Activated naive CD4-positive, alpha-beta T cell treated with anti-CD3 and anti-CD28 coated beads for 36 hours (primary cell): ENCODE data around the gene CYP27A1. TPM values are rescaled to one million over a fixed set of nuclear protein-coding genes. Genes with fewer than 3 reads are reported as not detected.
"Not testable (repeated sequence)": the region's sequence is repeated elsewhere in the genome, so short reads cannot be mapped to it uniquely, and the experiment has no call there.

Experiments used
- CTCF ChIA-PET: fragments of 350-600 bp; sonication (Branson Sonifier 250); formaldehyde crosslinking; loops from one replicate; lab custom pipeline; 2021; ENCODE audit warnings: antibody characterized with exemption; lab: Charles Lee
- DNase-seq: peaks from one replicate; pipeline ENCODE4 v3.0.0-alpha.2; 2020
- H3K27ac Mint-ChIP-seq: one replicate; pipeline ENCODE4 v1.8.0; 2021; ENCODE audit warnings: mild to moderate bottlenecking, mixed read lengths
- H3K27me3 Mint-ChIP-seq: one replicate; pipeline ENCODE4 v1.8.0; 2021; ENCODE audit warnings: low read depth, mixed read lengths
- H3K36me3 Mint-ChIP-seq: one replicate; pipeline ENCODE4 v1.8.0; 2021; ENCODE audit warnings: low read depth, mixed read lengths
- H3K4me1 Mint-ChIP-seq: one replicate; pipeline ENCODE4 v1.8.0; 2021; ENCODE audit warnings: low read depth, mixed read lengths
- H3K4me3 Mint-ChIP-seq: one replicate; pipeline ENCODE4 v1.8.0; 2021; ENCODE audit warnings: mild to moderate bottlenecking, moderate library complexity, mixed read lengths
- H3K9me3 Mint-ChIP-seq: one replicate; pipeline ENCODE4 v1.8.0; 2021; ENCODE audit warnings: mixed read lengths
- intact Hi-C: fragments of 100-400 bp; cut with micrococcal nuclease; formaldehyde crosslinking; loops from one replicate; pipeline ENCODE4 v1.15.1; 2023
- total RNA-seq, 2 experiments: library from RNA; stranded (reverse); gene quantifications; one replicate each; pipeline ENCODE4 v1.2.3, GENCODE V29; 2021

Gene CYP27A1
- total RNA-seq, 2 experiments from 2014 or later: not detected

GRCh38 chr2:218746960-218747359 lies 35.0 kb upstream of the CYP27A1 start:
- Mint-ChIP-seq H3K27ac (no peak overlapping the region), H3K36me3 (peaks cover 40% of the 10 kb centered on the region), H3K27me3 (no peaks in the 10 kb centered on the region), H3K4me1 (peaks cover 20% of the 10 kb centered on the region), H3K9me3 (no peaks in the 10 kb centered on the region), H3K4me3 (no peak overlapping the region)
- DNase-seq: no peak
- intact Hi-C loops: no loop called here
- CTCF ChIA-PET: interaction anchor here (0.8 to 1.5 kb wide), 2 partner anchors 18 to 37 kb away, joined by 3 read pairs; no protein-coding TSS in a partner anchor

- no peak overlapping the region for H3K4me3 Mint-ChIP-seq
- H3K27ac Mint-ChIP-seq: no peak overlapping the region
- DNase-seq: no peak
- no peaks in the 10 kb centered on the region for H3K27me3 Mint-ChIP-seq
- H3K4me1 Mint-ChIP-seq: peaks cover 13% of the 10 kb centered on the region
- CTCF ChIA-PET: interaction anchor here (0.6 to 0.8 kb wide), 2 partner anchors 18 to 281 kb away, joined by 3 to 6 read pairs; no protein-coding TSS in a partner anchor
- intact Hi-C loops: no loop called here
- no peaks in the 10 kb centered on the region for H3K9me3 Mint-ChIP-seq
- H3K36me3 Mint-ChIP-seq: peaks cover 49% of the 10 kb centered on the region
Observed at GRCh38 chr2:218748741-218749441, 33.1 kb upstream of the CYP27A1 start.

GRCh38 chr2:218754201-218754600 lies 27.7 kb upstream of the CYP27A1 start:
- no peaks in the 10 kb centered on the region for H3K9me3 Mint-ChIP-seq

GRCh38 chr2:218754781-218755180 lies 27.2 kb upstream of the CYP27A1 start:
- Mint-ChIP-seq H3K36me3 (peaks cover 29% of the 10 kb centered on the region), H3K4me3 (no peak overlapping the region), H3K4me1 (no peaks in the 10 kb centered on the region), H3K27ac (no peak overlapping the region), H3K9me3 (no peaks in the 10 kb centered on the region), H3K27me3 (no peaks in the 10 kb centered on the region)
- intact Hi-C loops: no loop called here
- DNase-seq: no peak
- CTCF ChIA-PET: interaction anchor here (0.5 kb wide), 1 partner anchor 10 kb away, joined by 3 read pairs; no protein-coding TSS in a partner anchor

More at GRCh38 chr2:218754201-218754600, 27.7 kb upstream of the CYP27A1 start:
- no peak overlapping the region for H3K27ac Mint-ChIP-seq
- no peak for DNase-seq
- H3K27me3 Mint-ChIP-seq: no peaks in the 10 kb centered on the region
- CTCF ChIA-PET: no interaction called here
- peaks cover 30% of the 10 kb centered on the region for H3K36me3 Mint-ChIP-seq
- H3K4me3 Mint-ChIP-seq: no peak overlapping the region
- no peaks in the 10 kb centered on the region for H3K4me1 Mint-ChIP-seq
- intact Hi-C loops: no loop called here

- Mint-ChIP-seq H3K4me1 (no peaks in the 10 kb centered on the region), H3K27ac (no peak overlapping the region)
- DNase-seq: no peak
Observed at GRCh38 chr2:218755198-218755566, 26.8 kb upstream of the CYP27A1 start.

GRCh38 chr2:218755567-218756404 lies 26.2 kb upstream of the CYP27A1 start:
- CTCF ChIA-PET: interaction anchor here (0.5 to 0.6 kb wide), 2 partner anchors 9 to 29 kb away, joined by 3 read pairs; no protein-coding TSS in a partner anchor
- intact Hi-C loops: no loop called here
- Mint-ChIP-seq H3K4me3 (no peak overlapping the region), H3K4me1 (no peaks in the 10 kb centered on the region), H3K27ac (no peak overlapping the region), H3K27me3 (no peaks in the 10 kb centered on the region), H3K36me3 (peaks cover 26% of the 10 kb centered on the region), H3K9me3 (no peaks in the 10 kb centered on the region)
- no peak for DNase-seq

More at GRCh38 chr2:218755198-218755566, 26.8 kb upstream of the CYP27A1 start:
- H3K27me3 Mint-ChIP-seq: no peaks in the 10 kb centered on the region
- intact Hi-C loops: no loop called here
- CTCF ChIA-PET: interaction anchor here (0.5 kb wide), 1 partner anchor 9 kb away, joined by 3 read pairs; no protein-coding TSS in a partner anchor
- H3K4me3 Mint-ChIP-seq: no peak overlapping the region
- peaks cover 29% of the 10 kb centered on the region for H3K36me3 Mint-ChIP-seq
- H3K9me3 Mint-ChIP-seq: no peaks in the 10 kb centered on the region

GRCh38 chr2:218756599-218757377 lies 25.2 kb upstream of the CYP27A1 start:
- no peaks in the 10 kb centered on the region for H3K27me3 Mint-ChIP-seq
- intact Hi-C loops: no loop called here
- CTCF ChIA-PET: interaction anchor here (1.4 kb wide), 1 partner anchor 47 kb away, joined by 5 read pairs; the partner anchor contains the start of gene TTLL4
- H3K36me3 Mint-ChIP-seq: peaks cover 23% of the 10 kb centered on the region
- no peaks in the 10 kb centered on the region for H3K9me3 Mint-ChIP-seq
- no peak for DNase-seq
- no peak overlapping the region for H3K27ac Mint-ChIP-seq
- H3K4me3 Mint-ChIP-seq: no peak overlapping the region
- H3K4me1 Mint-ChIP-seq: no peaks in the 10 kb centered on the region

GRCh38 chr2:218761795-218762194 lies 20.2 kb upstream of the CYP27A1 start:
- CTCF ChIA-PET: no interaction called here
- H3K27me3 Mint-ChIP-seq: no peaks in the 10 kb centered on the region
- no peaks in the 10 kb centered on the region for H3K9me3 Mint-ChIP-seq
- no peak overlapping the region for H3K4me3 Mint-ChIP-seq
- no peaks in the 10 kb centered on the region for H3K4me1 Mint-ChIP-seq
- no peak for DNase-seq
- no peaks in the 10 kb centered on the region for H3K36me3 Mint-ChIP-seq
- intact Hi-C loops: no loop called here
- no peak overlapping the region for H3K27ac Mint-ChIP-seq

- H3K27ac Mint-ChIP-seq, DNase-seq, H3K27me3 Mint-ChIP-seq, H3K9me3 Mint-ChIP-seq, H3K4me1 Mint-ChIP-seq, H3K4me3 Mint-ChIP-seq, intact Hi-C loops: not testable (repeated sequence)
- CTCF ChIA-PET: interaction anchor here (0.7 to 0.8 kb wide), 2 partner anchors 10 to 34 kb away, joined by 3 to 4 read pairs; partner anchors contain the start of gene CYP27A1
- H3K36me3 Mint-ChIP-seq: peaks cover 18% of the 10 kb centered on the region
Observed at GRCh38 chr2:218772759-218773158, 9.2 kb upstream of the CYP27A1 start.

- peaks cover 12% of the 10 kb centered on the region for H3K9me3 Mint-ChIP-seq
- intact Hi-C loops: no loop called here
- DNase-seq: no peak
- CTCF ChIA-PET: interaction anchor here (0.7 kb wide), 1 partner anchor 11 kb away, joined by 4 read pairs; no protein-coding TSS in a partner anchor
- no peaks in the 10 kb centered on the region for H3K27me3 Mint-ChIP-seq
- no peak overlapping the region for H3K27ac Mint-ChIP-seq
- H3K36me3 Mint-ChIP-seq: peaks cover 20% of the 10 kb centered on the region
- H3K4me1 Mint-ChIP-seq: no peaks in the 10 kb centered on the region
- no peak overlapping the region for H3K4me3 Mint-ChIP-seq
Observed at GRCh38 chr2:218773881-218774280, 8.1 kb upstream of the CYP27A1 start.

GRCh38 chr2:218776488-218776887 lies 5.5 kb upstream of the CYP27A1 start:
- H3K27me3 Mint-ChIP-seq: peaks cover 16% of the 10 kb centered on the region
- peaks cover 12% of the 10 kb centered on the region for H3K9me3 Mint-ChIP-seq
- H3K36me3 Mint-ChIP-seq: peaks cover 17% of the 10 kb centered on the region
- peaks cover 2% of the 10 kb centered on the region for H3K4me1 Mint-ChIP-seq
- H3K27ac Mint-ChIP-seq: no peak overlapping the region
- CTCF ChIA-PET: interaction anchor here (1.0 to 1.3 kb wide), 3 partner anchors 12 to 89 kb away, joined by 3 read pairs; no protein-coding TSS in a partner anchor
- DNase-seq: no peak
- H3K4me3 Mint-ChIP-seq: no peak overlapping the region
- intact Hi-C loops: no loop called here
